HepG2 (cell line): Measurements from ENCODE around the gene PPIL6. TPM values are rescaled to one million over a fixed set of nuclear protein-coding genes. Genes with fewer than 3 reads are reported as not detected.

Experiments used
- ATAC-seq: fragments of 200-7000 bp; cut with Tn5 transposase; 3 replicates; pipeline ENCODE4 v1.9.1; 2020; ENCODE audit warnings: mild to moderate bottlenecking, moderate library complexity
- BruUV-seq: library from RNA; stranded (reverse); fragments of 400-500 nt; replicated peaks from 2 replicates; lab custom pipeline; 2021; lab: Mats Ljungman, UMichigan
- CTCF ChIA-PET: fragments of 300-600 bp; formaldehyde crosslinking; extraction: SDS; loops from one replicate; lab custom pipeline; 2021; ENCODE audit warnings: low total read pairs, inconsistent platforms, low intra/inter-chr PET ratio; lab: Yijun Ruan, JAX
- POLR2A ChIA-PET: fragments of 350-600 bp; sonication (Branson Sonifier 250); formaldehyde crosslinking; loops from one replicate; lab custom pipeline; 2020; ENCODE audit warnings: antibody characterized with exemption, inconsistent platforms; lab: Yijun Ruan, JAX
- DNase-seq: peaks from one replicate; pipeline ENCODE4 v3.0.0-alpha.2; 2015; ENCODE audit warnings: low spot score
- FAIRE-seq: peaks from 3 replicates; lab custom pipeline; 2011; peaks lifted over from hg19 to GRCh38; lab: Jason Lieb, UNC
- H2AFZ ChIP-seq: one replicate; pipeline ENCODE4 v1.6.1; 2011; ENCODE audit warnings: low read length, inconsistent platforms
- H3K27ac ChIP-seq: fragments of 300-600 bp; 3 replicates; pipeline ENCODE4 v1.8.0; 2011; ENCODE audit warnings: mixed run types, mild to moderate bottlenecking, mixed read lengths, low read length, inconsistent platforms; ENCODE audit not compliant: insufficient read depth; ENCODE audit errors: extremely low read length
- H3K27me3 ChIP-seq, 2 experiments: fragments of 200-600 bp in 1 of 2; 2 replicates in 1 of 2; 3 replicates in 1 of 2; pipeline versions ENCODE4 v1.6.0 to v1.8.0; 2011; ENCODE audit warnings: low read length in 2 of 2, mild to moderate bottlenecking in 2 of 2, moderate library complexity in 2 of 2, inconsistent platforms in 1 of 2; ENCODE audit not compliant: insufficient read depth in 2 of 2, control insufficient read depth in 1 of 2
- H3K36me3 ChIP-seq, 2 experiments: fragments of 200-600 bp in 1 of 2; replicated peaks in 1 of 2; 2 replicates in 1 of 2; 3 replicates in 1 of 2; pipeline versions ENCODE4 v1.5.1 to v1.8.0; 2011; ENCODE audit warnings: low read length in 2 of 2, inconsistent platforms in 1 of 2; ENCODE audit not compliant: insufficient read depth in 2 of 2, control insufficient read depth in 1 of 2
- H3K4me1 ChIP-seq: 2 replicates; pipeline ENCODE4 v1.5.1; 2012; ENCODE audit warnings: low read length, inconsistent platforms; ENCODE audit not compliant: insufficient read depth
- H3K4me2 ChIP-seq: 2 replicates; pipeline ENCODE4 v1.6.0; 2011; ENCODE audit warnings: low read depth, low read length, inconsistent platforms
- H3K4me3 ChIP-seq, 3 experiments: fragments of 200-600 bp in 1 of 3; sonication (generic), shearing (Covaris generic) in 1 of 3; replicated peaks in 1 of 3; 2 replicates each; pipeline ENCODE4 v1.5.1; 2011 to 2016; ENCODE audit warnings: low read length in 3 of 3, inconsistent platforms in 2 of 3, low read depth in 2 of 3, mild to moderate bottlenecking in 2 of 3, control low read depth in 1 of 3, mixed read lengths in 1 of 3; ENCODE audit not compliant: insufficient read depth in 1 of 3
- H3K79me2 ChIP-seq: one replicate; pipeline ENCODE4 v1.6.1; 2011; ENCODE audit warnings: low read length, inconsistent platforms; ENCODE audit not compliant: insufficient read depth
- H3K9ac ChIP-seq: 2 replicates; pipeline ENCODE4 v1.6.0; 2011; ENCODE audit warnings: mild to moderate bottlenecking, low read depth, low read length, inconsistent platforms; ENCODE audit not compliant: insufficient read depth
- H3K9me3 ChIP-seq: 2 replicates; pipeline ENCODE4 v1.5.1; 2012; ENCODE audit warnings: mild to moderate bottlenecking, low read length
- H4K20me1 ChIP-seq: 2 replicates; pipeline ENCODE4 v1.6.0; 2011; ENCODE audit warnings: inconsistent platforms, mild to moderate bottlenecking, low read length, moderate library complexity; ENCODE audit not compliant: insufficient read depth
- GABPB1 ChIP-seq: IDR thresholded peaks from 2 replicates; pipeline ENCODE4 v1.6.1; 2016; ENCODE audit warnings: mild to moderate bottlenecking, missing genetic modification reagents, moderate library complexity, missing compliant biosample characterization
- HMG20B ChIP-seq: conservative IDR thresholded peaks from 2 replicates; pipeline ENCODE4 v1.6.1; 2016; ENCODE audit warnings: missing genetic modification reagents, missing compliant biosample characterization
- MYNN ChIP-seq: sonication (generic); formaldehyde crosslinking; IDR thresholded peaks from 2 replicates; pipeline ENCODE4 v1.4.0; 2020; ENCODE audit warnings: mild to moderate bottlenecking, low read depth, missing genetic modification reagents
- ZBTB26 ChIP-seq: IDR thresholded peaks from 2 replicates; pipeline ENCODE4 v1.6.1; 2016; ENCODE audit warnings: missing compliant biosample characterization, missing genetic modification reagents, borderline replicate concordance
- ZNF138 ChIP-seq: sonication (generic); formaldehyde crosslinking; IDR thresholded peaks from 2 replicates; pipeline ENCODE4 v1.5.0; 2020; ENCODE audit warnings: mild to moderate bottlenecking, low read depth, missing genetic modification reagents
- ZNF33A ChIP-seq: sonication (generic); formaldehyde crosslinking; IDR thresholded peaks from 2 replicates; pipeline ENCODE4 v1.5.1; 2020; ENCODE audit warnings: missing genetic modification reagents, mild to moderate bottlenecking, moderate library complexity, borderline replicate concordance
- ZNF530 ChIP-seq: sonication (generic); formaldehyde crosslinking; IDR thresholded peaks from 2 replicates; pipeline ENCODE4 v1.5.0; 2020; ENCODE audit warnings: low read depth, mild to moderate bottlenecking, missing genetic modification reagents
- ZNF883 ChIP-seq: sonication (generic); formaldehyde crosslinking; IDR thresholded peaks from 2 replicates; pipeline ENCODE4 v1.5.1; 2020; ENCODE audit warnings: mild to moderate bottlenecking, missing genetic modification reagents; ENCODE audit errors: not compliant biosample characterization
- ZNF891 ChIP-seq: sonication (generic); formaldehyde crosslinking; IDR thresholded peaks from 2 replicates; pipeline ENCODE4 v1.5.0; 2020; ENCODE audit warnings: mild to moderate bottlenecking, missing genetic modification reagents
- ZSCAN30 ChIP-seq: sonication (generic); formaldehyde crosslinking; IDR thresholded peaks from 2 replicates; pipeline ENCODE4 v1.5.0; 2020; ENCODE audit warnings: mild to moderate bottlenecking, missing genetic modification reagents
- WGBS: methylation state at CpG from one replicate; pipeline ENCODE4 v1.1.6; 2017; ENCODE audit warnings: low lambda C conversion rate; 5-methylcytosine and 5-hydroxymethylcytosine counted together
- in situ Hi-C: cut with HindIII; loops from 2 replicates; pipeline ENCODE4 v1.10.0; 2017; ENCODE audit warnings: low pct_unique_long_range_greater_than_20kb; ENCODE audit not compliant: extremely low pct_ligation_motif_present
- intact Hi-C: fragments of 100-400 bp; cut with micrococcal nuclease; formaldehyde crosslinking; loops from one replicate; pipeline ENCODE4 v1.10.0; 2022; ENCODE audit not compliant: unreplicated experiment
- polyA plus RNA-seq, 8 experiments: library from polyadenylated mRNA; depleted of rRNA in 3 of 8; stranded (reverse) in 7 of 8; unstranded in 1 of 8; fragments of >200 nt; fragmentation: Illumina TruSeq in 4 of 8; extraction: Trizol in 4 of 8; gene quantifications; 2 replicates each; pipeline versions ENCODE4 v1.2.1 to v1.2.3, GENCODE V29; 2011 to 2016; ENCODE audit warnings: low read depth in 4 of 8, missing spikeins in 1 of 8, mixed read lengths in 1 of 8; ENCODE audit not compliant: insufficient read depth in 1 of 8
- total RNA-seq, 5 experiments: library from RNA; depleted of rRNA; stranded (reverse); fragments of >200 nt; fragmentation: Illumina TruSeq; extraction: Trizol; gene quantifications; 2 replicates each; pipeline ENCODE4 v1.2.3, GENCODE V29; 2016; ENCODE audit warnings: low read depth in 1 of 5
- TF ChIP-seq, protein P1 (sequence below): fragments of 450-650 bp; IDR thresholded peaks from 2 replicates; pipeline ENCODE4 v1.6.1; 2017; ENCODE audit warnings: mild to moderate bottlenecking
- TF ChIP-seq, protein P2 (sequence below): sonication (generic); formaldehyde crosslinking; IDR thresholded peaks from 2 replicates; pipeline ENCODE4 v1.4.0; 2020; ENCODE audit warnings: missing genetic modification reagents, low read depth, mild to moderate bottlenecking, borderline replicate concordance
- TF ChIP-seq, protein P3 (sequence below): sonication (generic); formaldehyde crosslinking; IDR thresholded peaks from 2 replicates; pipeline ENCODE4 v1.8.0; 2023; ENCODE audit warnings: mild to moderate bottlenecking, missing genetic modification reagents

PPIL6 gene
- total and polyA plus RNA-seq, 2 of the 13 experiments (the other 11 are each of a cell fraction or from before 2014, with no cell fraction given), result 0.22 to 0.46 TPM

DNA sequence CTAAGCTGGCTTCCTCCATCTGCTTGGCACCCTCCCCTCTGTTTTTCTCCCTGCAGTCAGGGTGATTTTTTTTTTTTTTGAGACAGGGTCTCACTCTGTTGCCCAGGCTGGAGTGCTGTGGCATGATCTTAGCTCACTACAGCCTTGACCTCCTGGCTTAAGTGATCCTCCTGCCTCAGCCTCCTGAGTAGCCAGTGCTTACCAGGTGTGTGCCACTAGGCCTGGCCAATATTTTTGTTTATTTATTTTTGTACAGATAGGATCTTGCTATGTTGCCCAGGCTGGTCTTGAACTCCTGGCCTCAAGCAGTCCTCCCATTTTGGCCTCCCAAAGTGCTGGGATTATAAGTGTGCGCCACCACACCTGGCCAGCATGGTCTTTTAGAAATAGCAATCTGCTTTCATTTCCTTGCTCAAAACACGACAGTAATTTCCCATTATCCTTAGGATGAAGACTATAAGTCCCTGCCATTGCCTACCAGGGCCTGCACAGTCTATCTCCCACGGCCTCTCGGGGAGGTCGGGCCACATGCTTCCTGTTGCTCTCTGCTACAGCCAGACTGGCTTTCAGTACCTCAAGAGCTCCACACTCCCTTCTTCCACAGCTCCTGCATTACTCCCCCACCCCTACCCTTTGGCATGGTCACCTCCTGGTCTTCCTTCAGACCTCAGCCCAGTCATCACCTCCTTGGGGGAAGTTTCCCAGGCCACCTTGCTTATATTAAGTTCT is 47.1 kb downstream of the PPIL6 start:
- intact Hi-C loops, result no loop called here
- Histone ChIP-seq H3K4me1 (peaks cover 6% of the 10 kb centered on the region; the same call in 1 of the 2 replicates), H3K27ac (no peak overlapping the region), H4K20me1 (no peaks in the 10 kb centered on the region), H3K9me3 (no peaks in the 10 kb centered on the region), H3K4me2 (no peak overlapping the region), H3K36me3 (no peaks in the 10 kb centered on the region), H3K27me3 (peaks cover 1 to 2% of the 10 kb centered on the region in 2 experiments; a peak in 1 of 5 replicates), H3K4me3 (no peak overlapping the region), H2AFZ (no peak overlapping the region)
- no peak for ATAC-seq
- no peak for FAIRE-seq
- WGBS, result 52% methylated on average over 5 of the region's 5 CpGs
- no TSS peak for BruUV-seq
- ChIA-PET CTCF (no interaction called here), POLR2A (no interaction called here)
- in situ Hi-C loops, result no loop called here
- TF ChIP-seq ZNF883 (CRISPR knock-in tag) (no peak), HMG20B (no peak), ZNF138 (CRISPR knock-in tag) (no peak), MYNN (CRISPR knock-in tag) (no peak), ZNF33A (CRISPR knock-in tag) (no peak), ZNF530 (CRISPR knock-in tag) (no peak), ZSCAN30 (CRISPR knock-in tag) (no peak), ZNF891 (CRISPR knock-in tag) (no peak), GABPB1 (CRISPR knock-in tag) (no peak), ZBTB26 (CRISPR knock-in tag) (no peak)
- TF ChIP-seq, protein P1, sequence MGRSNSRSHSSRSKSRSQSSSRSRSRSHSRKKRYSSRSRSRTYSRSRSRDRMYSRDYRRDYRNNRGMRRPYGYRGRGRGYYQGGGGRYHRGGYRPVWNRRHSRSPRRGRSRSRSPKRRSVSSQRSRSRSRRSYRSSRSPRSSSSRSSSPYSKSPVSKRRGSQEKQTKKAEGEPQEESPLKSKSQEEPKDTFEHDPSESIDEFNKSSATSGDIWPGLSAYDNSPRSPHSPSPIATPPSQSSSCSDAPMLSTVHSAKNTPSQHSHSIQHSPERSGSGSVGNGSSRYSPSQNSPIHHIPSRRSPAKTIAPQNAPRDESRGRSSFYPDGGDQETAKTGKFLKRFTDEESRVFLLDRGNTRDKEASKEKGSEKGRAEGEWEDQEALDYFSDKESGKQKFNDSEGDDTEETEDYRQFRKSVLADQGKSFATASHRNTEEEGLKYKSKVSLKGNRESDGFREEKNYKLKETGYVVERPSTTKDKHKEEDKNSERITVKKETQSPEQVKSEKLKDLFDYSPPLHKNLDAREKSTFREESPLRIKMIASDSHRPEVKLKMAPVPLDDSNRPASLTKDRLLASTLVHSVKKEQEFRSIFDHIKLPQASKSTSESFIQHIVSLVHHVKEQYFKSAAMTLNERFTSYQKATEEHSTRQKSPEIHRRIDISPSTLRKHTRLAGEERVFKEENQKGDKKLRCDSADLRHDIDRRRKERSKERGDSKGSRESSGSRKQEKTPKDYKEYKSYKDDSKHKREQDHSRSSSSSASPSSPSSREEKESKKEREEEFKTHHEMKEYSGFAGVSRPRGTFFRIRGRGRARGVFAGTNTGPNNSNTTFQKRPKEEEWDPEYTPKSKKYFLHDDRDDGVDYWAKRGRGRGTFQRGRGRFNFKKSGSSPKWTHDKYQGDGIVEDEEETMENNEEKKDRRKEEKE, result no peak
- TF ChIP-seq, protein P2, sequence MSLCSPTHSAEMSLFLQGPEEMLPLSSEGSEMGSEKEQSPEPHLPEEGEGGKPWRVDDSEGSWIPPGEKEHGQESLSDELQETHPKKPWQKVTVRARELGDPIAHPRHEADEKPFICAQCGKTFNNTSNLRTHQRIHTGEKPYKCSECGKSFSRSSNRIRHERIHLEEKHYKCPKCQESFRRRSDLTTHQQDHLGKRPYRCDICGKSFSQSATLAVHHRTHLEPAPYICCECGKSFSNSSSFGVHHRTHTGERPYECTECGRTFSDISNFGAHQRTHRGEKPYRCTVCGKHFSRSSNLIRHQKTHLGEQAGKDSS (CRISPR knock-in tag), result no peak
- TF ChIP-seq, protein P3, sequence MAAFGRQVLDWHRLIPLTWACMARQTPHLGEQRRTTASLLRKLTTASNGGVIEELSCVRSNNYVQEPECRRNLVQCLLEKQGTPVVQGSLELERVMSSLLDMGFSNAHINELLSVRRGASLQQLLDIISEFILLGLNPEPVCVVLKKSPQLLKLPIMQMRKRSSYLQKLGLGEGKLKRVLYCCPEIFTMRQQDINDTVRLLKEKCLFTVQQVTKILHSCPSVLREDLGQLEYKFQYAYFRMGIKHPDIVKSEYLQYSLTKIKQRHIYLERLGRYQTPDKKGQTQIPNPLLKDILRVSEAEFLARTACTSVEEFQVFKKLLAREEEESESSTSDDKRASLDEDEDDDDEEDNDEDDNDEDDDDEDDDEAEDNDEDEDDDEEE (CRISPR knock-in tag), result no peak
- TF ChIP-seq, all 625 proteins: peak for 0
- Histone ChIP-seq H3K79me2 (no peaks in the 10 kb centered on the region), H3K9ac (no peak overlapping the region)
- no peak for DNase-seq
